ENCODE measurements around the gene ITGB1BP1. TPM values are rescaled to one million over a fixed set of nuclear protein-coding genes. Genes with fewer than 3 reads are reported as not detected.

Gene ITGB1BP1
- polyA plus RNA-seq, 1 of the 3 experiments (the other 2 are of a cell fraction), result 56.6 TPM

DNA sequence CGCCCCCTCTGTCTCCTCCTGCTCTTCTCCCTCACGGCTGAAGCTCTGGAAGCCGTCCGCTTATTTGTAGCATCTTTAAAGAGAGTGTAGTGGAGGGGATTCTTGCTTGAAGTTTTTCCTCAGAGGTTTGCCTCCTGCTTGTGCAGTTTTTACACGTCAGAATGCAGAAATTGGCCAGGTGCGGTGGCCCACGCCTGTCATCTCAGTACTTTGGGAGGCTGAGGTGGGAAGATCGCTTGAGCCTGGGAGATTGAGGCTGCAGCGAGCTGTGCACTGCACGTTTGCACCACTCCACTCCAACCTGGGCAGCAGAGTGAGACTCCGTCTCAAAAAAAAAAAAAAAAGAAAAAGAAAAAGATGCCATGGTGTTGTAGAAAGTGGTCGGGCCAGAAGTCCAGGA is 69.0 kb downstream of the ITGB1BP1 start:
- no peaks in the 10 kb centered on the region for H3K9me2 ChIP-seq
- H4K20me1 ChIP-seq (ENCODE audit: insufficient read depth), result no peaks in the 10 kb centered on the region
- H3K9ac ChIP-seq, result no peak overlapping the region
- no peaks in the 10 kb centered on the region for H3K4me1 ChIP-seq (ENCODE audit: control insufficient read depth in 1 of 2, insufficient read depth in 2 of 2, low read depth in 1 of 2, low read length in 1 of 2)
- no peak for DNase-seq
- H3K27ac ChIP-seq (ENCODE audit: low read depth in 2 of 2, low read length in 1 of 2), result no peak overlapping the region
- ChIA-PET POLR2A (no interaction called here), CTCF (interaction anchor here (1.2 to 4.2 kb wide), 3 partner anchors 16 to 212 kb away, joined by 4 to 18 read pairs (median 4); no protein-coding TSS in a partner anchor)
- H3F3A ChIP-seq (replicated peaks; ENCODE audit: insufficient read depth), result peaks cover 5% of the 10 kb centered on the region
- H3K36me3 ChIP-seq (replicated peaks in 1 of 2; ENCODE audit: control insufficient read depth in 1 of 2, insufficient read depth in 2 of 2, low read length in 1 of 2), result peaks cover 89 to 92% of the 10 kb centered on the region in 2 experiments
- TF ChIP-seq CHD2 (IDR thresholded peaks at IDR 0.05; ENCODE audit: low read length, partially characterized antibody) (no peak), NFIC (IDR thresholded peaks at IDR 0.05; ENCODE audit: borderline replicate concordance) (no peak), MXI1 (IDR thresholded peaks at IDR 0.05; ENCODE audit: low read depth, low read length) (no peak), GABPA (IDR thresholded peaks at IDR 0.05; ENCODE audit: low read depth) (no peak), TEAD4 (IDR thresholded peaks at IDR 0.05; ENCODE audit: borderline replicate concordance, insufficient read depth) (no peak), SIN3A (IDR thresholded peaks at IDR 0.05; ENCODE audit: borderline replicate concordance, low read depth, low read length) (no peak), POLR2AphosphoS5 (IDR thresholded peaks at IDR 0.05; ENCODE audit: low read depth, low read length) (no peak), USF2 (IDR thresholded peaks at IDR 0.05; ENCODE audit: borderline replicate concordance, low read depth, low read length) (no peak)
- H3K79me2 ChIP-seq (ENCODE audit: insufficient read depth), result peaks cover 3% of the 10 kb centered on the region; the same call in 1 of the 2 replicates
- H3K9me3 ChIP-seq, result no peaks in the 10 kb centered on the region
- H3K4me2 ChIP-seq, result no peak overlapping the region
- H2AFZ ChIP-seq (ENCODE audit: low read depth), result no peak overlapping the region
- 94% methylated on average over 12 of the region's 12 CpGs for whole genome bisulfite sequencing (ENCODE audit: low lambda C conversion rate)
- no peak overlapping the region for H3K4me3 ChIP-seq (ENCODE audit: low read depth in 2 of 2, low read length in 1 of 2)
- H3K27me3 ChIP-seq (ENCODE audit: insufficient read depth), result no peaks in the 10 kb centered on the region

Other genes starting within 250 kb of the ITGB1BP1 start
- 37.9 and 41.4 TPM in 2 replicates for gene ASAP2, start 216.7 kb downstream of the ITGB1BP1 start, polyA plus RNA-seq (2012; rRNA removed)
- gene CPSF3, start 126 bp upstream of the ITGB1BP1 start, polyA plus RNA-seq (2012; rRNA removed), result 31.4 and 34.2 TPM in 2 replicates
- gene IAH1, start 51.0 kb upstream of the ITGB1BP1 start, polyA plus RNA-seq (2012; rRNA removed), result 115 and 133 TPM in 2 replicates
- 12.8 and 17.1 TPM in 2 replicates for gene ADAM17, start 132.3 kb upstream of the ITGB1BP1 start, polyA plus RNA-seq (2012; rRNA removed)
- 235 and 240 TPM in 2 replicates for gene YWHAQ, start 207.5 kb upstream of the ITGB1BP1 start, polyA plus RNA-seq (2012; rRNA removed)

All from SK-N-SH (cell line).